GM12873 (cell line): ENCODE results near the gene LRRC52.

Source experiments
- CTCF ChIP-seq: IDR thresholded peaks from 2 replicates; pipeline ENCODE4 v1.5.1; 2012; ENCODE audit warnings: low read depth, mild to moderate bottlenecking, moderate library complexity, low read length, control low read depth; ENCODE audit not compliant: insufficient read depth; ENCODE audit errors: missing control alignments

LRRC52 gene

GRCh38 chr1:165605246-165605645 lies 61.4 kb downstream of the LRRC52 start:
- TF ChIP-seq CTCF, result no peak

DNA sequence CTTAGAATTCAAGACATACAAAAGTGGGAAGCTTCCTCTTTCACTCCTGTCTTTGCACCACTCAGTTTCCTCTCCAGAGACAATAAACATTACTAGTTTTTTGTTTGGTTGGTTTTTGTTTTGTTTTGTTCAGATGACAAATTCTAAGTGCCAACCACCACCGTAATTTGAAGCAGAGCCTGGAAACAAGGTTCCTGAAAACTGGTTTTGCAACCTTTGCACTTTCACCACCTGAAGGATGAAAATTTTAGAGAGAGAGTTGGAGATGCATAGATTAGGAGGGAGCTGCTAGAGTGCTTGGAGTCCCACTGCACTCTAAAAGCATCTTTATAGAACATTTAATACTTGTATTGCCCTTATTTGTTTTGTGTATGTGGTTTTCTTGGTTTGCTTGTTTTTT lies 67.1 kb downstream of the LRRC52 start:
- TF ChIP-seq CTCF, result no peak

DNA sequence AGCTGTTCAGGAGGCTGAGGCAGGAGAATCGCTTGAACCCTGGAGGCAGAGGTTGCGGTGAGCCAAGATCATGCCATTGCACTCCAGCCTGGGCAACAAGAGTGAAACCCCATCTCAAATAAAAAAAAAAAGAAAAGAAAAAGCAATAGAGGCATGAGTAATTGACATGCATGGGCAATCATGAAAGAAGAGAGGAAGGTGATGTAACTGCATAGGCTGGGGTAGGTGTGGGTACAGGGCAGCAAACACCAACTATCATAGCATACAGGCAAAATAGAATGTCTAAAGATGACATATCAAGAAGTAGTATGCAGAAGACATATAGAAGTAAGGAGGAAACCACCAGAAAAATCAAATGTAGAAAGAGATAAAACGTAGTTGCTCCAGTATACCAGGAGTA lies 68.3 kb downstream of the LRRC52 start:
- TF ChIP-seq CTCF, result no peak
